GM12875 (cell line): ENCODE results near the gene UNKL.

Experiments used
- H3K4me3 ChIP-seq: one replicate; pipeline ENCODE4 v1.5.1; 2011; ENCODE audit warnings: low read depth, low read length, control low read depth
- CTCF ChIP-seq: IDR thresholded peaks from 2 replicates; pipeline ENCODE4 v1.5.1; 2011; ENCODE audit warnings: low read depth, mild to moderate bottlenecking, control low read depth, inconsistent platforms, low read length, moderate library complexity, borderline replicate concordance; ENCODE audit not compliant: insufficient read depth

Gene UNKL

GRCh38 chr16:1348926-1349325, 65.6 kb downstream of the UNKL start:
- TF ChIP-seq CTCF: no peak
- H3K4me3 ChIP-seq: no peak overlapping the region

DNA sequence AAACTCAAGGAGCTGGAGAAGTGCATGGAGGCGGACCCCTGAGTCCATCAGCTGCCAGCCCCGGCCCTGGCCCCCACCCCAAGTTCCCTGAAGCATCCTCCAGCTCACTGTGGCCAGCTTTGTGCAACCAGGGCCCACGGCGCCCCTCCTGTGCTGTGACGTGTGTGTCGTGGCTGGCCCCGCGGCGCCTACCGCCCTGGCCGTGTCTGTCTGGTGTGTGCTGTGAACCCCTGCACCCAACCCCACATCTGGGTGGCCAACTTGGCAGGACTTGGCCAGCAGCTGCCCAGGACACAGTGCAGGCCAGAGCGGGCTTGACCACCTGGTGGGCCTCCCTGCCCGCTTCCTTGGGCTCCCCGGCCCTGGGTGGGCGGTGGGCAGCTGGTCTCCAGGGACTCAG, 66.1 kb downstream of the UNKL start:
- no peak for TF ChIP-seq CTCF
- no peak overlapping the region for H3K4me3 ChIP-seq

DNA sequence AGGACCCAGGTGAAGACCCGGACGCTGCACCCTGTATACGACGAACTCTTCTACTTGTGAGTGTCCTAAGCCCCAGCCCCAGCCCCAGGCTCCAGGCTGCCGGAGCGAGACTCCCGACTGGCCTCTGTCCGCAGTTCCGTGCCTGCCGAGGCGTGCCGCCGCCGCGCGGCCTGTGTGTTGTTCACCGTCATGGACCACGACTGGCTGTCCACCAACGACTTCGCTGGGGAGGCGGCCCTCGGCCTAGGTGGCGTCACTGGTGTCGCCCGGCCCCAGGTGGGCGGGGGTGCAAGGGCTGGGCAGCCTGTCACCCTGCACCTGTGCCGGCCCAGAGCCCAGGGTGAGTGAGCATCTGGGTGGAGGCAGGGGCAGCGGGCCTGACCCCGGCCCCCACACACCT, 66.5 kb downstream of the UNKL start:
- no peak overlapping the region for H3K4me3 ChIP-seq
- TF ChIP-seq CTCF: no peak

DNA sequence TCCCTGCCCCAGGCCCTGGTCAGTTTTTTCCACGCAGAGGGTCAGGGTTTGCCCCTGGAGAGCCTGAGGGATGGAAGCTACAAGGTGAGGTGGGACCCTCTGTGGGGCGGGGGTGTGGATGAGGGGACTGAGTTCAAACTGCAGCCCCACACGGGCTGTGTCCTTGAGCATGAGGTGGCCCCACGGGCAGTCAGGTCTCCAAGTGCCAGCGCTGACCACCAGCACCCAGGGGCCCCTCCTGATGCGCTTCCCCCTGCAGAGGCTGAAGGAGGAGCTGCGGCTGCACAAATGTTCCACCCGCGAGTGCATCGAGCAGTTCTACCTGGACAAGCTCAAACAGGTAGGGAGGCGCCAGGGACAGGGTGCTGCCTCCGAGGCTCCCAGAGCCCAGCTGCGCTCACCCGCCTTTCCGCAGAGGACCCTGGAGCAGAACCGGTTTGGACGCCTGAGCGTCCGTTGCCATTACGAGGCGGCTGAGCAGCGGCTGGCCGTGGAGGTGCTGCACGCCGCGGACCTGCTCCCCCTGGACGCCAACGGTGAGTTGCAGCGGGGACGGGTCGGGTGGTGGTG, 67.1 kb downstream of the UNKL start:
- TF ChIP-seq CTCF: no peak
- no peak overlapping the region for H3K4me3 ChIP-seq

GRCh38 chr16:1346422-1347285, 67.8 kb downstream of the UNKL start:
- H3K4me3 ChIP-seq: no peak overlapping the region
- TF ChIP-seq CTCF: no peak

- H3K4me3 ChIP-seq: no peak overlapping the region
- TF ChIP-seq CTCF: no peak
These were observed 68.7 kb downstream of the UNKL start for GRCh38 chr16:1345651-1346421.
